IPS-18a (cell line): ENCODE results near the gene THEM5.
"Not testable (repeated sequence)": the region's sequence is repeated elsewhere in the genome, so short reads cannot be mapped to it uniquely, and the experiment has no call there.

Experiments used
- H3K27ac ChIP-seq: one replicate; pipeline ENCODE4 v1.5.1; 2013; ENCODE audit warnings: low read length
- H3K27me3 ChIP-seq: one replicate; pipeline ENCODE4 v1.6.1; 2013; ENCODE audit warnings: mild to moderate bottlenecking, low read length; ENCODE audit not compliant: control insufficient read depth, insufficient read depth
- H3K36me3 ChIP-seq: one replicate; pipeline ENCODE4 v1.6.1; 2013; ENCODE audit warnings: low read depth, low read length; ENCODE audit not compliant: control insufficient read depth
- H3K4me1 ChIP-seq: one replicate; pipeline ENCODE4 v1.6.1; 2013; ENCODE audit warnings: low read depth, low read length; ENCODE audit not compliant: control insufficient read depth
- H3K4me3 ChIP-seq: one replicate; pipeline ENCODE4 v1.5.1; 2013; ENCODE audit warnings: low read length
- H3K9ac ChIP-seq: one replicate; pipeline ENCODE4 v1.6.1; 2013; ENCODE audit warnings: mild to moderate bottlenecking, low read length, moderate library complexity
- H3K9me3 ChIP-seq: one replicate; pipeline ENCODE4 v1.6.1; 2013; ENCODE audit warnings: low read depth, low read length; ENCODE audit not compliant: control insufficient read depth

THEM5 gene

DNA sequence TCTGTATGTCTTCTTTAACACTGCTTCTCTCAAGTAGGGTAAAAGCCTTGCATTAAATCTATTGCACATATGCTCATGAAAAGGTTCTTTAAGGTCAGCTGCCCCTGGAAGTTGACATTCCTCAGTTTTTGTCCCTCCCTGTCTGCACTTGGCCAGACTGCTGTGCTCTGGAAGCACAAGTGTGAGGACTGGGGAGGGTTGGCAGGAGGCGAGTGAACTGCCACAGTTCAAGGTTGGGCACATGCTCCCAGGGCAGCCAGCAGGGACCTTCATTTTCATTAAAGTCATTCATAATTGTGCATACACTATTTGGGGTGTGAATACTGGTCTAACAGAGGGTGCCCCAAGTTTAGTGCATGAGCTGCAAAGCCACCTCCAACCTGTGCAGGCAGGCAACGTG is 10.9 kb upstream of the THEM5 start:
- H3K27ac ChIP-seq: no peak overlapping the region

DNA sequence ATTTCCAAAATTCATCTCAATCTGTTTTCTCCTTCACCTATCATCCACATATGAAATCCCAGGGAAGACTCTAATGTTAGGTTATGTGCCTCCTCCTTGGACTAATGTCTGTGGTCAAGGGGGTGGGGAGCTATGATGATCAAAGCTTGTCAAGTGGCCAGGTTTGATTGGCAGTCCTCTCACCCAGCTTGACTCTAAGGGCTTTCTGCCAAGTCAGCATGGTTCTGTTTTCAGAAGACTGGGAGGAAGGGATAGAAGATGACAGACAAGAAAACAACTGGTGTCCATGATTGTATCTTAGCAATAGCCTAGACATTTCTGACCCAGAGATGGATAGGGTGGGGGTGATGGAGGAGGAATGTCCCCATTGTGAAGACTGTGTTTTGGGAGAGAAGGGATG is 9.1 kb upstream of the THEM5 start:
- H3K27ac ChIP-seq: no peak overlapping the region
- peaks cover 13% of the 10 kb centered on the region for H3K4me1 ChIP-seq
- H3K4me3 ChIP-seq: no peak overlapping the region
- H3K9ac ChIP-seq: no peak overlapping the region
- H3K36me3 ChIP-seq: no peaks in the 10 kb centered on the region
- no peaks in the 10 kb centered on the region for H3K9me3 ChIP-seq
- H3K27me3 ChIP-seq: peaks cover 51% of the 10 kb centered on the region

More for the DNA sequence above, 10.9 kb upstream of the THEM5 start:
- peaks cover 33% of the 10 kb centered on the region for H3K27me3 ChIP-seq
- H3K36me3 ChIP-seq: no peaks in the 10 kb centered on the region
- H3K4me1 ChIP-seq: peaks cover 13% of the 10 kb centered on the region
- H3K4me3 ChIP-seq: no peak overlapping the region
- no peak overlapping the region for H3K9ac ChIP-seq
- no peaks in the 10 kb centered on the region for H3K9me3 ChIP-seq

DNA sequence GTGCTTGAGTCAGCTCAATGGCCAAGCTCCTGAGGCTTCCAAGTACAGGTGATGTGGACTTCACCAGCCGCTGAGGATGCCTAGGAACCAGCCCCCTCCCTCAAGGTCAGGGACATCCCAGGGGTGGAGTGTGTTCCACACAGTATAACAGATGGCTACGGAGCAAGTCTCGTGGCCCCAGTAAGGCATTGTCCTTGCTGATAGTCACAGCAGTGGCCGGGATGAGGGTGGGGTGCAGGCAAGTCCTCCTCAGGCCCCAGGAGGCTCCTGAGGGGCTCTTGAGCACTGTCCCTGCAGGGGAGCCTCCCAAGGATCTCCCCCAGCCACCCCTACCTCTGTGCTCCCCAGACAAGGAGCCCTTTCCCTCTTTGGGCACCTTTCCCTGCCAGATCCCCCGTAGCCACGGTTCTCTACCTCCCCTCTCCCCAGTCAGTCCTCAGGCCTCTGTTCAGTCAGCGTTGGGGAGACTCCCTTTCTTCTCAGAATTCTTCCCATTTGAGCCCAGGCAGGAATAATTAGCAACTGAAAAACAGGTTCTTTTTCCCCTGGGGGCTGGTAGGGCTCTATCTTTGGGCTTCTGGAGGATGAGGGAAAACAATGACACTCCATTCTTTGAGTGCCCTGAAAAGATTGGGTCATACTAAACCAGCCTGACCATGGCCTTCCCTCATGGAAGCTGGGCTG is 7.1 kb upstream of the THEM5 start:
- Histone ChIP-seq H3K27ac (no peak overlapping the region), H3K27me3 (peaks cover 54% of the 10 kb centered on the region)

DNA sequence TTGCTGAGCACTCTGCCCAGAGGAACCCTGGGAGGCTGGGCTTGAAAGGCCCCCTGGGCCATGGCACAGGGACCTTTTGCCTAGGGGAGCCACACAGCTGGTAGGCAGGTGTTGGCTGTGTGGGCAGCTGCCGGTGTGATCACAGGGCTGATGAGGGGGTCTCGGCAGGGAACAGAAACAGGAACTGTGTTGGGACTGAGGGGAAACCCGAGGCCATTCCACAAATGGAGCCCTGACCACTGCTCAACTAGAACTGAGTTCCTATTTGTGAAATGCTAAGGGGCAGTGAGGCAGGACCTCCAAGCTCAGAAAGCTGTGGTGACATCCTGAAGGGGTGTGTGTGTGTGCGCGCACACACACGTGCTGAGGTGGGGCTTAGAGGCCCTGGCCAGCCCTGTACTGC is 6.4 kb upstream of the THEM5 start:
- H3K4me1 ChIP-seq: peaks cover 13% of the 10 kb centered on the region
- H3K9me3 ChIP-seq: no peaks in the 10 kb centered on the region
- no peak overlapping the region for H3K9ac ChIP-seq
- H3K27ac ChIP-seq: no peak overlapping the region
- peaks cover 54% of the 10 kb centered on the region for H3K27me3 ChIP-seq
- no peaks in the 10 kb centered on the region for H3K36me3 ChIP-seq
- H3K4me3 ChIP-seq: no peak overlapping the region

More for the DNA sequence above, 7.1 kb upstream of the THEM5 start:
- H3K4me3 ChIP-seq: no peak overlapping the region
- no peaks in the 10 kb centered on the region for H3K9me3 ChIP-seq
- no peak overlapping the region for H3K9ac ChIP-seq
- H3K4me1 ChIP-seq: peaks cover 13% of the 10 kb centered on the region
- H3K36me3 ChIP-seq: no peaks in the 10 kb centered on the region

DNA sequence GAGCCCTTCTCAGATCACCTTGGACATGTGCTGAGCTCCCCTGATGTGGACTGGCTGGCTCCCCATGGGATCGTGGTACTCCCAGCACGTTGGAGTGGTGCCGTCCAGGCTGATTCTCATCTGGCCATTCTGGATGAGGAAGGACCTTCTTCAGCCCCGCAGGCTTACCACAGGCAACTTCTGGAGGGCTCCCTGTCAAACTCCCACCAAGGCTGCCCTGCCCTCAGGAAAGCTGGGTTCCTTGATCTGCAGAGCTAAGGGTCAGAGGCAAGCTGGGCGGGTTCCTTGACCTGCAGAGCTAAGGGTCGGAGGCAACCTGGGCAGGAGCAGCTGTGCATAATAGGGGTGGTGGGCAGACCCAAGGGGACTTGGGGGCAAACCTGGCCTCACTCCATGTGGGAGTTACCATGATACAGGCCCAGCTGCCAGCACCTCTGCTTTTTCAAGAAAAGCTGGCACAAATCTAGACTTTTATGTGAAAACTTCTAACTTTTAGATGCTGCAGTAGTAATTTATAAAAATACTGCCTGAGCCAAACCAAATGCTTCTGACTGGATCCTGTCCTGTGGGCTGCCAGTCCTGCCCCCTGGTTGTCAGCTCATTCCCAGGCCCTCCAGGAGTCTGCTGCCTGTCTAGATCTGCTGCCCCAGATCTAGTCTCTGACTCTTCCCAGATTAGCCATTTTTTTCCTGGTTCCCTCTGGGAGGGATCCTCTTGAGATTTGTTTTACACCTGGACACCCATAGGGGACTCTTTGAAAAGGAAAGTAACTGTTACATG is 5.6 kb upstream of the THEM5 start:
- H3K27me3 ChIP-seq: peaks cover 54% of the 10 kb centered on the region
- H3K36me3 ChIP-seq: no peaks in the 10 kb centered on the region
- no peak overlapping the region for H3K4me3 ChIP-seq
- no peaks in the 10 kb centered on the region for H3K9me3 ChIP-seq
- peaks cover 13% of the 10 kb centered on the region for H3K4me1 ChIP-seq
- H3K27ac ChIP-seq: no peak overlapping the region
- H3K9ac ChIP-seq: no peak overlapping the region

DNA sequence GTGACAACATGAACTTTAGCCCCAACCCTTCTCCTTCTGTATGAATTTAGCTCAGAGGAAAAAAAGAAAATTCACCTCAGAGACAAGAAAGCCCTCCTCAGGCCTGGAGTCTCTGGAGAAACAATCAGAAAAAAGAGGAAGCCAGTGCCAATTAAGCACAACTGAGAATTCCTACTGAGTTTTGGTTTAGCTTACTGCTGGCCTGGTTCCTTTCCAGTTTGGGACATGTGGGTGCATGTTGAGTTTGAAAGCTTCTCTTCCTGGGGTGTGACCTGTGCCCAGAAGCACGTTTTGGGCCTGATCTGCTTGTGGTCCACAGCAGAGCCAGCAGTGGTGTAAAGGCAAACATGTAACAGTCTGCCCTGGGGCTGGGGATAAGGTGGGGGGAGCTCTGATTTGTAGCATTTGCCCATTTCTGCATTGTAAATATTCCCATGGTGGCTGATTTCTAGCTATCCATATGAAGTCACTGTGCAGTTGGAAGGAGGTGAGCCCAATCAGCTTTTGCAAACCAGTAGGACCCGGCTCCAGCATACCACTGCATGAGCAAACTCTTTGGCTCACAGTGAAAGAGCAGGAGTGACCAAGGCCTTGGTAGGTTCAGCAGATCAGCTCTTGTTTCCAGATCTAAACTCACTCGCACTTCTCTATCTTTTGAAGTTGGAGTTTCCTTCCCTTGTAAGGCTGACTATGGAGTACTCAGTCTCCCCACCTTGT is 4.7 kb upstream of the THEM5 start:
- Histone ChIP-seq H3K36me3 (no peaks in the 10 kb centered on the region), H3K27ac (no peak overlapping the region), H3K4me1 (peaks cover 13% of the 10 kb centered on the region), H3K9ac (no peak overlapping the region), H3K27me3 (peaks cover 54% of the 10 kb centered on the region), H3K9me3 (no peaks in the 10 kb centered on the region), H3K4me3 (no peak overlapping the region)

DNA sequence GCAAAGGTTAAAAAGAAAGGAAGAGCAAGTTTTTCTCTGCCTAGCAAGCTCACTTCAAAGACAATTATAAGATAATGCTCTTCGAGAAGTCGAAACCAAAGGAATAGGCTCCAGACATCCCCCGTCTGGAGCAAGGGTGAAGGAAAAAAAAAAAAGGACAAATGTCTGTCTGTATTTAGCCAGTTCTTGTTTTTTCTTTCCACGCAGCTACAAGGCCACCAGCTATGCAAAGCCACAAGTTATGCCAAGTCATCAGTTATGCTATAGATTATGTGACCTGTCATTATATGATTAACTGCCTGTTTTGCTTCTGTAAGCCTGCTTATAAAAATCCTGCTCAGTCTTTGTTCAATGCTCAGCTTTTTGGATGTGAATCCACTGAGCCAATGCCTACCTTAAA is 2.4 kb upstream of the THEM5 start:
- H3K27ac ChIP-seq: no peak overlapping the region
- H3K36me3 ChIP-seq: no peaks in the 10 kb centered on the region
- H3K9ac ChIP-seq: no peak overlapping the region
- H3K4me3 ChIP-seq: no peak overlapping the region
- H3K27me3 ChIP-seq: peaks cover 34% of the 10 kb centered on the region
- peaks cover 6% of the 10 kb centered on the region for H3K4me1 ChIP-seq
- no peaks in the 10 kb centered on the region for H3K9me3 ChIP-seq

DNA sequence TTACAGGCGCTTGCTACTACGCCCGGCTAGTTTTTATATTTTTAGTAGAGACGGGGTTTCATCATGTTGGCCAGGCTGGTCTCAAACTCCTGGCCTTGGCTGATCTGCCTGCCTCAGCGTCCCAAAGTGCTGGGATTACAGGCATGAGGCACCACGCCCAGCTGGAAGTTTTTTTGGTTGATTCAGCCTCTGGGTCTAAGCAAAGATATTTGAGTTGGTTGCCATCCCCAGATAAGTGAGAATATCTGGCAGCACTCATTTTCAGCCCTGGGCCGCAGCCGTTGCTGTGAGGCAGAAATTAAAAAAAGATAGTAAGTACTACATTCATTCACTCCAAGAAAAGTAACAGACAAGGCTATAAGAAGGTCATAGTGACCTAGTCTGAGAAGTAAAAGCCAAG is 2.0 kb upstream of the THEM5 start:
- H3K36me3 ChIP-seq, H3K27ac ChIP-seq, H3K9ac ChIP-seq: not testable (repeated sequence)

DNA sequence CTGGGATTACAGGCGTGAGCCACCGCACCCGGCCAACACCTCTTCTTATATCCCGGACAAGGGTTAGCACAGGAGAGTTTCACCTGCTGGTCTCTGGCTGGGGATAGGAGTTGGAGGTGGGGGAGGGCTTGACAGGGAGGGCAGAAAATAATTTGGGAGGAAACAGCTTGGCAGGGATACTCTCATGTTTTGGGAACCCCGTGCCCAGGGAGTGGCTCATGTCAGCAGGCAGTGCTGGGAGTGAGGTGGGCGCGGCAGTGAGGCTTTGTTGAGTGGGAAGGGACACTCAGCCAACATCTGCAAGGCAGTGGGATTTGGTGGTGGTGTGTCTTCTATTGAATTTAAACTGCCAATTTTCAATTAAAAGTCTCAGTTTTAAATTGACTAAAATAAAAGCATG is 1.1 kb upstream of the THEM5 start:
- Histone ChIP-seq H3K9ac (no peak overlapping the region), H3K27me3 (peaks cover 24% of the 10 kb centered on the region), H3K36me3 (no peaks in the 10 kb centered on the region), H3K4me1 (no peaks in the 10 kb centered on the region), H3K9me3 (no peaks in the 10 kb centered on the region), H3K27ac (no peak overlapping the region), H3K4me3 (no peak overlapping the region)

More for the DNA sequence above, 2.0 kb upstream of the THEM5 start:
- peaks cover 32% of the 10 kb centered on the region for H3K27me3 ChIP-seq
- H3K9me3 ChIP-seq, H3K4me3 ChIP-seq, H3K4me1 ChIP-seq: not testable (repeated sequence)

DNA sequence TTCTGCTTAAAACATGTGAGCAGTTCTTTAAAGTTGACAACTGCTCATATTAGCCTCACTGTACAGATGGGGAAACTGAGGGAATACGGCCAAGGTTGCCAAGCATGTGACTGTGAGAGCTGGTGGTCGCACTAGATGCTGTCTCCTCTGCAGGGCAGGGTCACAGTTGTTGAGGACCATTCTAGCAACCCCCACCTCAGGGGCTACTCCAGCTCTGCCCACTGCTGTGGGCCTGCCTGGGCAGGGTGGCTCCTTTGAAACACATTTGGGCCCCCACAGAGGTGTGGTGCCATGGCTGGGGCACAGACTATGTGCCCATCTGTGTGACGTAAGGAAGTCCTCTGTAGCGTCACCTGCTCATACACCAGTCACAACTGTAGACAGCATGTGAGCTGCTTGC is 779 bp downstream of the THEM5 start:
- no peak overlapping the region for H3K27ac ChIP-seq
- H3K4me3 ChIP-seq: no peak overlapping the region
- H3K9ac ChIP-seq: no peak overlapping the region
- no peaks in the 10 kb centered on the region for H3K36me3 ChIP-seq
- no peaks in the 10 kb centered on the region for H3K9me3 ChIP-seq
- H3K27me3 ChIP-seq: peaks cover 4% of the 10 kb centered on the region
- no peaks in the 10 kb centered on the region for H3K4me1 ChIP-seq

DNA sequence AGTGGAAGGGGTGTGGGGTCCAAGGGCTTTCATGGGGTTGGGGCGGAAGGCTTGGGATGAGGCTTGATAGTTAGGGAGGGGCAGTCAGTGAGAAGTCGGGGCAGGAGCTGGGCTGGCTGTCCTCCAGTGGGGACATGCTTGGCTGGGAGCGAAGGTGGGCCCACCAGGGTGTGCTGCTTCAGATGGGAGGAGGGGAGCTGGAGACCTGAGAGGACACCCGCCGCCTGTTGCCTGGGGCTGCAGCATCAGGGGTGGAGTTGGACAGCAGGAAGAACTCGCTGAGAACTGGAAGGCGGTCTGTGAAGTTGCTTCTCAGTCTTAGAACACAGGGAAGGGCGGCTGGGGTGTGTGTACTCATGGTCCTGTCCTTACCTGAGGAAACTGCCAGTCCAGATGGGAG is 1.6 kb downstream of the THEM5 start:
- Histone ChIP-seq H3K27me3 (no peaks in the 10 kb centered on the region), H3K27ac (no peak overlapping the region), H3K4me3 (no peak overlapping the region), H3K9me3 (no peaks in the 10 kb centered on the region), H3K9ac (no peak overlapping the region), H3K36me3 (no peaks in the 10 kb centered on the region), H3K4me1 (peaks cover under 1% of the 10 kb centered on the region)
